Measurements from ENCODE around the gene IER3. TPM values are rescaled to one million over a fixed set of nuclear protein-coding genes. Genes with fewer than 3 reads are reported as not detected.

Gene IER3
- total and polyA plus RNA-seq, 2 of the 8 experiments (the other 6 are each of a cell fraction or from before 2014, with no cell fraction given), result 11.9 to 26.5 TPM

DNA sequence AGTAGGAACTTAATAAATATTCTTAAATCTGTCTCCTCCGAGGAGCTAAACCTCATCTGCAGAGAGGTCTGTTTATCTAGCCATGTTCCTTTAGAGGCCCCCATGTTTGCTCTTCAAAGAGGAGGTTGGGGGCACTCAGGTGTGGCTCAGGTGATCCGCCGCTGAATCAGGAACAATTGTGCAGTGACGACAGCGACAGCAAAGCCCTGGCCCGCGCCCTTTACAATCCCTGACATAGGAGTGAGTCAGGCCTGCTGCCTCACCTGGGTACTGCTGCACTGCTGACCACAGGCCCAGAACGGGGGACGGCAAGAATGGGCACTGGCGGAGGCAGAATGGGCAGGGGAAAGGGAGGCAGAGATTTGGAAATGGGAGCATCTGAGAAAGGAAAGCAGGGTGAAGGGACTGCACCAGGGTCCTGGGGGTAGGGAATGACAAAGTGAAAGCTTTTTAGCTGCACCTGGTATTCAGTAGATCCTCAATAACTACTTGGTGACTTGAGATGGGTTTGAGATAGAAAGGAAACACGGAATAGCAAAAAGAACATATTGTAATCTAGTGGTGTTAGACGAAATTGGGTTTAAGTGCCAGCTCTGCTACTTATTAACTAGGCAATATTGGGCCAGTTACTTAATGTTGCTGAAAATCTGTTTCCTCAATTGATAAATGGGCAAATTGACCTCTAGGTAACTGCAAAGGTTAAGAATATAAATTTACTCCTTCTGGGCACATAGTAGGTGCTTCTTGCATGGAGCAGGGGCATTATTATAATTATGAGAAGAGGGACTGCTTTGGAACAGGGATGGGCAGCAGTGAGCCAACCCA lies 5.4 kb upstream of the IER3 start (continued):
- no peak for TF ChIP-seq CHD7 (IDR thresholded peaks at IDR 0.05; ENCODE audit: insufficient replicate concordance, low read length)
- no peak for TF ChIP-seq TBP (IDR thresholded peaks at IDR 0.05; ENCODE audit: low read depth, low read length)
- no peak for TF ChIP-seq BRCA1 (IDR thresholded peaks at IDR 0.05; ENCODE audit: low read depth, low read length)
- TF ChIP-seq KDM5A (IDR thresholded peaks at IDR 0.05; ENCODE audit: low read length), result no peak
- TF ChIP-seq RXRA (IDR thresholded peaks at IDR 0.05; ENCODE audit: insufficient read depth, low read depth, low read length), result no peak
